HepG2 (cell line): ENCODE measurements around the gene MYO15A. TPM values are rescaled to one million over a fixed set of nuclear protein-coding genes. Genes with fewer than 3 reads are reported as not detected.

Source experiments
- ATAC-seq: fragments of 200-7000 bp; cut with Tn5 transposase; 3 replicates; pipeline ENCODE4 v1.9.1; 2020; ENCODE audit warnings: mild to moderate bottlenecking, moderate library complexity
- BruUV-seq: library from RNA; stranded (reverse); fragments of 400-500 nt; replicated peaks from 2 replicates; lab custom pipeline; 2021; lab: Mats Ljungman, UMichigan
- CTCF ChIA-PET: fragments of 300-600 bp; formaldehyde crosslinking; extraction: SDS; loops from one replicate; lab custom pipeline; 2021; ENCODE audit warnings: low total read pairs, inconsistent platforms, low intra/inter-chr PET ratio; lab: Yijun Ruan, JAX
- POLR2A ChIA-PET: fragments of 350-600 bp; sonication (Branson Sonifier 250); formaldehyde crosslinking; loops from one replicate; lab custom pipeline; 2020; ENCODE audit warnings: antibody characterized with exemption, inconsistent platforms; lab: Yijun Ruan, JAX
- DNase-seq: peaks from one replicate; pipeline ENCODE4 v3.0.0-alpha.2; 2015; ENCODE audit warnings: low spot score
- FAIRE-seq: peaks from 3 replicates; lab custom pipeline; 2011; peaks lifted over from hg19 to GRCh38; lab: Jason Lieb, UNC
- H2AFZ ChIP-seq: one replicate; pipeline ENCODE4 v1.6.1; 2011; ENCODE audit warnings: low read length, inconsistent platforms
- H3K27ac ChIP-seq: fragments of 300-600 bp; 3 replicates; pipeline ENCODE4 v1.8.0; 2011; ENCODE audit warnings: mixed run types, mild to moderate bottlenecking, mixed read lengths, low read length, inconsistent platforms; ENCODE audit not compliant: insufficient read depth; ENCODE audit errors: extremely low read length
- H3K27me3 ChIP-seq, 2 experiments: fragments of 200-600 bp in 1 of 2; 2 replicates in 1 of 2; 3 replicates in 1 of 2; pipeline versions ENCODE4 v1.6.0 to v1.8.0; 2011; ENCODE audit warnings: low read length in 2 of 2, mild to moderate bottlenecking in 2 of 2, moderate library complexity in 2 of 2, inconsistent platforms in 1 of 2; ENCODE audit not compliant: insufficient read depth in 2 of 2, control insufficient read depth in 1 of 2
- H3K36me3 ChIP-seq, 2 experiments: fragments of 200-600 bp in 1 of 2; replicated peaks in 1 of 2; 2 replicates in 1 of 2; 3 replicates in 1 of 2; pipeline versions ENCODE4 v1.5.1 to v1.8.0; 2011; ENCODE audit warnings: low read length in 2 of 2, inconsistent platforms in 1 of 2; ENCODE audit not compliant: insufficient read depth in 2 of 2, control insufficient read depth in 1 of 2
- H3K4me1 ChIP-seq: 2 replicates; pipeline ENCODE4 v1.5.1; 2012; ENCODE audit warnings: low read length, inconsistent platforms; ENCODE audit not compliant: insufficient read depth
- H3K4me2 ChIP-seq: 2 replicates; pipeline ENCODE4 v1.6.0; 2011; ENCODE audit warnings: low read depth, low read length, inconsistent platforms
- H3K4me3 ChIP-seq, 3 experiments: fragments of 200-600 bp in 1 of 3; sonication (generic), shearing (Covaris generic) in 1 of 3; replicated peaks in 1 of 3; 2 replicates each; pipeline ENCODE4 v1.5.1; 2011 to 2016; ENCODE audit warnings: low read length in 3 of 3, inconsistent platforms in 2 of 3, low read depth in 2 of 3, mild to moderate bottlenecking in 2 of 3, control low read depth in 1 of 3, mixed read lengths in 1 of 3; ENCODE audit not compliant: insufficient read depth in 1 of 3
- H3K79me2 ChIP-seq: one replicate; pipeline ENCODE4 v1.6.1; 2011; ENCODE audit warnings: low read length, inconsistent platforms; ENCODE audit not compliant: insufficient read depth
- H3K9ac ChIP-seq: 2 replicates; pipeline ENCODE4 v1.6.0; 2011; ENCODE audit warnings: mild to moderate bottlenecking, low read depth, low read length, inconsistent platforms; ENCODE audit not compliant: insufficient read depth
- H3K9me3 ChIP-seq: 2 replicates; pipeline ENCODE4 v1.5.1; 2012; ENCODE audit warnings: mild to moderate bottlenecking, low read length
- H4K20me1 ChIP-seq: 2 replicates; pipeline ENCODE4 v1.6.0; 2011; ENCODE audit warnings: inconsistent platforms, mild to moderate bottlenecking, low read length, moderate library complexity; ENCODE audit not compliant: insufficient read depth
- AFF4 ChIP-seq: sonication (generic); formaldehyde crosslinking; IDR thresholded peaks from 2 replicates; pipeline ENCODE4 v1.4.0; 2020; ENCODE audit warnings: missing genetic modification reagents
- ESRRA ChIP-seq: sonication (generic); formaldehyde crosslinking; IDR thresholded peaks from 2 replicates; pipeline ENCODE4 v1.5.1; 2020; ENCODE audit warnings: mild to moderate bottlenecking, low read depth, missing genetic modification reagents
- IRF2 ChIP-seq: IDR thresholded peaks from 2 replicates; pipeline ENCODE4 v1.6.1; 2018; ENCODE audit warnings: missing genetic modification reagents, missing compliant biosample characterization
- NONO ChIP-seq, 2 experiments: fragments of 450-650 bp in 1 of 2; sonication (generic) in 1 of 2; formaldehyde crosslinking in 1 of 2; IDR thresholded peaks in 1 of 2; conservative IDR thresholded peaks in 1 of 2; 2 replicates each; pipeline versions ENCODE4 v1.6.1 to v1.8.0; 2017 to 2022; ENCODE audit warnings: mild to moderate bottlenecking in 1 of 2, missing genetic modification reagents in 1 of 2, moderate library complexity in 1 of 2
- RELA ChIP-seq: sonication (generic); formaldehyde crosslinking; IDR thresholded peaks from 2 replicates; pipeline ENCODE4 v1.4.0; 2020; ENCODE audit warnings: missing genetic modification reagents
- SALL2 ChIP-seq: sonication (generic); formaldehyde crosslinking; IDR thresholded peaks from 2 replicates; pipeline ENCODE4 v1.8.1; 2023; ENCODE audit warnings: mild to moderate bottlenecking, missing genetic modification reagents, inconsistent platforms
- STAG1 ChIP-seq: sonication (generic); formaldehyde crosslinking; IDR thresholded peaks from 2 replicates; pipeline ENCODE4 v1.4.0; 2020; ENCODE audit warnings: missing genetic modification reagents
- ZBTB43 ChIP-seq: sonication (generic); formaldehyde crosslinking; conservative IDR thresholded peaks from 2 replicates; pipeline ENCODE4 v1.4.0; 2020; ENCODE audit warnings: missing genetic modification reagents
- ZNF17 ChIP-seq: sonication (generic); formaldehyde crosslinking; IDR thresholded peaks from 2 replicates; pipeline ENCODE4 v1.5.0; 2020; ENCODE audit warnings: mild to moderate bottlenecking, missing genetic modification reagents
- ZNF280D ChIP-seq: sonication (generic); formaldehyde crosslinking; IDR thresholded peaks from 2 replicates; pipeline ENCODE4 v1.5.1; 2020; ENCODE audit warnings: mild to moderate bottlenecking, missing genetic modification reagents
- ZNF44 ChIP-seq: sonication (generic); formaldehyde crosslinking; IDR thresholded peaks from 2 replicates; pipeline ENCODE4 v1.5.1; 2020; ENCODE audit warnings: mild to moderate bottlenecking, missing genetic modification reagents
- ZNF549 ChIP-seq: sonication (generic); formaldehyde crosslinking; IDR thresholded peaks from 2 replicates; pipeline ENCODE4 v1.5.0; 2020; ENCODE audit warnings: missing genetic modification reagents
- ZNF761 ChIP-seq: sonication (generic); formaldehyde crosslinking; conservative IDR thresholded peaks from 2 replicates; pipeline ENCODE4 v1.4.0; 2020; ENCODE audit warnings: mild to moderate bottlenecking, missing genetic modification reagents
- ZSCAN20 ChIP-seq: sonication (generic); formaldehyde crosslinking; IDR thresholded peaks from 2 replicates; pipeline ENCODE4 v1.4.0; 2020; ENCODE audit warnings: missing genetic modification reagents, mild to moderate bottlenecking, borderline replicate concordance
- WGBS: methylation state at CpG from one replicate; pipeline ENCODE4 v1.1.6; 2017; ENCODE audit warnings: low lambda C conversion rate; 5-methylcytosine and 5-hydroxymethylcytosine counted together
- in situ Hi-C: cut with HindIII; loops from 2 replicates; pipeline ENCODE4 v1.10.0; 2017; ENCODE audit warnings: low pct_unique_long_range_greater_than_20kb; ENCODE audit not compliant: extremely low pct_ligation_motif_present
- intact Hi-C: fragments of 100-400 bp; cut with micrococcal nuclease; formaldehyde crosslinking; loops from one replicate; pipeline ENCODE4 v1.10.0; 2022; ENCODE audit not compliant: unreplicated experiment
- polyA plus RNA-seq, 8 experiments: library from polyadenylated mRNA; depleted of rRNA in 3 of 8; stranded (reverse) in 7 of 8; unstranded in 1 of 8; fragments of >200 nt; fragmentation: Illumina TruSeq in 4 of 8; extraction: Trizol in 4 of 8; gene quantifications; 2 replicates each; pipeline versions ENCODE4 v1.2.1 to v1.2.3, GENCODE V29; 2011 to 2016; ENCODE audit warnings: low read depth in 4 of 8, missing spikeins in 1 of 8, mixed read lengths in 1 of 8; ENCODE audit not compliant: insufficient read depth in 1 of 8
- total RNA-seq, 5 experiments: library from RNA; depleted of rRNA; stranded (reverse); fragments of >200 nt; fragmentation: Illumina TruSeq; extraction: Trizol; gene quantifications; 2 replicates each; pipeline ENCODE4 v1.2.3, GENCODE V29; 2016; ENCODE audit warnings: low read depth in 1 of 5
- TF ChIP-seq, protein P1 (sequence below): sonication (generic); formaldehyde crosslinking; IDR thresholded peaks from 2 replicates; pipeline ENCODE4 v1.9.0; 2022; ENCODE audit warnings: missing genetic modification reagents, mild to moderate bottlenecking, borderline replicate concordance

The MYO15A gene
- total and polyA plus RNA-seq, 2 of the 13 experiments (the other 11 are each of a cell fraction or from before 2014, with no cell fraction given) = 0.07 to 0.20 TPM

GRCh38 chr17:18116078-18116477 is 7.5 kb downstream of the MYO15A start:
- Histone ChIP-seq H3K4me1 (peaks cover 52% of the 10 kb centered on the region), H4K20me1 (no peaks in the 10 kb centered on the region), H2AFZ (no peak overlapping the region), H3K79me2 (no peaks in the 10 kb centered on the region), H3K4me3 (no peak overlapping the region), H3K4me2 (peak overlapping the region; percentile 28; the same call in 1 of the 2 replicates), H3K9ac (no peak overlapping the region), H3K9me3 (peaks cover 7% of the 10 kb centered on the region), H3K27me3 (no peaks in the 10 kb centered on the region), H3K27ac (no peak overlapping the region), H3K36me3 (no peaks in the 10 kb centered on the region)
- DNase-seq (no peak), ATAC-seq (peak; percentile 7; the same call in 2 of the 3 replicates), FAIRE-seq (no peak)
- intact Hi-C loops (no loop called here), in situ Hi-C loops (loop anchor here (25.0 kb wide), 1 partner anchor 104 kb away; no protein-coding TSS in a partner anchor)
- no TSS peak for BruUV-seq
- WGBS = 68% methylated on average over 3 of the region's 5 CpGs
- ChIA-PET POLR2A (no interaction called here), CTCF (no interaction called here)
- TF ChIP-seq RELA (CRISPR knock-in tag) (no peak), ZNF761 (CRISPR knock-in tag) (no peak), ZNF17 (no peak), ZNF44 (CRISPR knock-in tag) (no peak), NONO (IDR thresholded peaks at IDR 0.05) (no peak), NONO (CRISPR knock-in tag; conservative IDR thresholded peaks at IDR 0.05) (no peak), STAG1 (CRISPR knock-in tag) (no peak), ZBTB43 (CRISPR knock-in tag) (no peak), ESRRA (CRISPR knock-in tag) (no peak), AFF4 (no peak), SALL2 (CRISPR knock-in tag) (no peak), ZNF549 (CRISPR knock-in tag) (no peak), ZSCAN20 (no peak), ZNF280D (CRISPR knock-in tag) (no peak), IRF2 (CRISPR knock-in tag) (no peak)
- TF ChIP-seq, protein P1, sequence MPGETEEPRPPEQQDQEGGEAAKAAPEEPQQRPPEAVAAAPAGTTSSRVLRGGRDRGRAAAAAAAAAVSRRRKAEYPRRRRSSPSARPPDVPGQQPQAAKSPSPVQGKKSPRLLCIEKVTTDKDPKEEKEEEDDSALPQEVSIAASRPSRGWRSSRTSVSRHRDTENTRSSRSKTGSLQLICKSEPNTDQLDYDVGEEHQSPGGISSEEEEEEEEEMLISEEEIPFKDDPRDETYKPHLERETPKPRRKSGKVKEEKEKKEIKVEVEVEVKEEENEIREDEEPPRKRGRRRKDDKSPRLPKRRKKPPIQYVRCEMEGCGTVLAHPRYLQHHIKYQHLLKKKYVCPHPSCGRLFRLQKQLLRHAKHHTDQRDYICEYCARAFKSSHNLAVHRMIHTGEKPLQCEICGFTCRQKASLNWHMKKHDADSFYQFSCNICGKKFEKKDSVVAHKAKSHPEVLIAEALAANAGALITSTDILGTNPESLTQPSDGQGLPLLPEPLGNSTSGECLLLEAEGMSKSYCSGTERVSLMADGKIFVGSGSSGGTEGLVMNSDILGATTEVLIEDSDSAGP (CRISPR knock-in tag) = no peak
